Activated T-helper 17 cell treated with anti-CD3 and anti-CD28 coated beads, Interleukin-2, amount 50 U/mL, for 72 hours (primary cell): Measurements from ENCODE around the gene AP1AR. TPM values are rescaled to one million over a fixed set of nuclear protein-coding genes. Genes with fewer than 3 reads are reported as not detected.

Source experiments
- ATAC-seq: fragments of 150-1000 bp; cut with Tn5 transposase; replicated peaks from 2 replicates; pipeline ENCODE4 v1.10.0; 2021; ENCODE audit warnings: mild to moderate bottlenecking, moderate library complexity
- H3K27ac Mint-ChIP-seq: one replicate; pipeline ENCODE4 v1.8.0; 2022; ENCODE audit warnings: mixed read lengths
- H3K27me3 Mint-ChIP-seq: one replicate; pipeline ENCODE4 v1.8.0; 2022; ENCODE audit warnings: mixed read lengths
- H3K36me3 Mint-ChIP-seq: one replicate; pipeline ENCODE4 v1.8.0; 2022; ENCODE audit warnings: low read depth, mild to moderate bottlenecking, mixed read lengths
- H3K4me1 Mint-ChIP-seq: one replicate; pipeline ENCODE4 v1.8.0; 2022; ENCODE audit warnings: mixed read lengths
- H3K4me3 Mint-ChIP-seq: one replicate; pipeline ENCODE4 v1.8.0; 2022; ENCODE audit warnings: mild to moderate bottlenecking, mixed read lengths
- H3K9me3 Mint-ChIP-seq: one replicate; pipeline ENCODE4 v1.8.0; 2022; ENCODE audit warnings: mixed read lengths
- total RNA-seq, 2 donors: library from RNA; stranded (reverse); gene quantifications; one replicate each; pipeline ENCODE4 v1.2.3, GENCODE V29; 2022

AP1AR gene
- total RNA-seq: 10 to 100 TPM in 1 of 2 donors, 1 to 10 TPM in 1; 9.1 to 23.1 TPM

- peaks cover 9% of the 10 kb centered on the region for H3K36me3 Mint-ChIP-seq
- ATAC-seq: peak; percentile 62
- H3K4me1 Mint-ChIP-seq: peaks cover 18% of the 10 kb centered on the region
- peak within 1 kb of the TSS; percentile 99 for H3K4me3 Mint-ChIP-seq
- H3K9me3 Mint-ChIP-seq: no peaks in the 10 kb centered on the region
- peak within 1 kb of the TSS; percentile 98 for H3K27ac Mint-ChIP-seq
- no peaks in the 10 kb centered on the region for H3K27me3 Mint-ChIP-seq
Measured at GRCh38 chr4:112231779-112232713, at the start of gene AP1AR. AP1AR (plus strand) TSS chr4:112231787; CDS start chr4:112232092, 305 bp downstream.

- Mint-ChIP-seq H3K27ac (peak overlapping the region; percentile 67), H3K4me3 (peak overlapping the region; percentile 47), H3K9me3 (no peaks in the 10 kb centered on the region), H3K27me3 (no peaks in the 10 kb centered on the region), H3K4me1 (peaks cover 33% of the 10 kb centered on the region), H3K36me3 (peaks cover 65% of the 10 kb centered on the region)
- ATAC-seq: no peak
Measured at GRCh38 chr4:112182604-112183003, 49.0 kb upstream of the AP1AR start.

- Mint-ChIP-seq H3K9me3 (no peaks in the 10 kb centered on the region), H3K36me3 (peaks cover 71% of the 10 kb centered on the region), H3K27ac (peak overlapping the region; percentile 67), H3K4me3 (peak overlapping the region; percentile 47), H3K4me1 (peaks cover 33% of the 10 kb centered on the region), H3K27me3 (no peaks in the 10 kb centered on the region)
- peak; percentile 45 for ATAC-seq
Measured at GRCh38 chr4:112183252-112183651, 48.3 kb upstream of the AP1AR start.

GRCh38 chr4:112184438-112184837 lies 47.1 kb upstream of the AP1AR start:
- peak; percentile 87 for ATAC-seq

GRCh38 chr4:112185334-112185733 lies 46.3 kb upstream of the AP1AR start:
- peaks cover 78% of the 10 kb centered on the region for H3K36me3 Mint-ChIP-seq
- H3K4me1 Mint-ChIP-seq: peaks cover 23% of the 10 kb centered on the region
- no peaks in the 10 kb centered on the region for H3K27me3 Mint-ChIP-seq

More at GRCh38 chr4:112184438-112184837, 47.1 kb upstream of the AP1AR start:
- H3K4me1 Mint-ChIP-seq: peaks cover 27% of the 10 kb centered on the region
- H3K27ac Mint-ChIP-seq: no peak overlapping the region
- H3K9me3 Mint-ChIP-seq: no peaks in the 10 kb centered on the region
- H3K36me3 Mint-ChIP-seq: peaks cover 70% of the 10 kb centered on the region
- no peaks in the 10 kb centered on the region for H3K27me3 Mint-ChIP-seq
- no peak overlapping the region for H3K4me3 Mint-ChIP-seq

GRCh38 chr4:112185740-112186670 lies 45.6 kb upstream of the AP1AR start:
- Mint-ChIP-seq H3K4me1 (peaks cover 23% of the 10 kb centered on the region), H3K36me3 (peaks cover 78% of the 10 kb centered on the region), H3K27me3 (no peaks in the 10 kb centered on the region), H3K4me3 (no peak overlapping the region), H3K27ac (no peak overlapping the region), H3K9me3 (no peaks in the 10 kb centered on the region)
- no peak for ATAC-seq

More at GRCh38 chr4:112185334-112185733, 46.3 kb upstream of the AP1AR start:
- peak; percentile 39 for ATAC-seq
- Mint-ChIP-seq H3K9me3 (no peaks in the 10 kb centered on the region), H3K4me3 (no peak overlapping the region), H3K27ac (no peak overlapping the region)

- H3K27me3 Mint-ChIP-seq: no peaks in the 10 kb centered on the region
- no peaks in the 10 kb centered on the region for H3K9me3 Mint-ChIP-seq
- no peak for ATAC-seq
- H3K27ac Mint-ChIP-seq: no peak overlapping the region
- H3K4me1 Mint-ChIP-seq: no peaks in the 10 kb centered on the region
- no peak overlapping the region for H3K4me3 Mint-ChIP-seq
- peaks cover 60% of the 10 kb centered on the region for H3K36me3 Mint-ChIP-seq
Measured at GRCh38 chr4:112189754-112190153, 41.8 kb upstream of the AP1AR start.

- no peaks in the 10 kb centered on the region for H3K27me3 Mint-ChIP-seq
- no peaks in the 10 kb centered on the region for H3K4me1 Mint-ChIP-seq
- peaks cover 60% of the 10 kb centered on the region for H3K36me3 Mint-ChIP-seq
- H3K27ac Mint-ChIP-seq: no peak overlapping the region
- no peak overlapping the region for H3K4me3 Mint-ChIP-seq
- H3K9me3 Mint-ChIP-seq: no peaks in the 10 kb centered on the region
- ATAC-seq: no peak
Measured at GRCh38 chr4:112190684-112191083, 40.9 kb upstream of the AP1AR start.

- no peak for ATAC-seq
- Mint-ChIP-seq H3K4me1 (peaks cover 13% of the 10 kb centered on the region), H3K4me3 (no peak overlapping the region), H3K9me3 (no peaks in the 10 kb centered on the region), H3K27me3 (no peaks in the 10 kb centered on the region), H3K36me3 (peaks cover 8% of the 10 kb centered on the region), H3K27ac (no peak overlapping the region)
Measured at GRCh38 chr4:112196461-112196860, 35.1 kb upstream of the AP1AR start.

GRCh38 chr4:112199041-112199440 lies 32.5 kb upstream of the AP1AR start:
- peak; percentile 10 for ATAC-seq
- H3K36me3 Mint-ChIP-seq: peaks cover 5% of the 10 kb centered on the region
- H3K4me3 Mint-ChIP-seq: peak overlapping the region; percentile 56
- no peaks in the 10 kb centered on the region for H3K27me3 Mint-ChIP-seq
- H3K27ac Mint-ChIP-seq: peak overlapping the region; percentile 57
- H3K4me1 Mint-ChIP-seq: peaks cover 13% of the 10 kb centered on the region
- no peaks in the 10 kb centered on the region for H3K9me3 Mint-ChIP-seq

- Mint-ChIP-seq H3K27me3 (no peaks in the 10 kb centered on the region), H3K4me3 (no peak overlapping the region), H3K9me3 (no peaks in the 10 kb centered on the region), H3K27ac (no peak overlapping the region), H3K4me1 (peaks cover 13% of the 10 kb centered on the region), H3K36me3 (no peaks in the 10 kb centered on the region)
- peak; percentile 21 for ATAC-seq
Measured at GRCh38 chr4:112201915-112202505, 29.6 kb upstream of the AP1AR start.

GRCh38 chr4:112203593-112203992 lies 28.0 kb upstream of the AP1AR start:
- Mint-ChIP-seq H3K9me3 (no peaks in the 10 kb centered on the region), H3K27me3 (no peaks in the 10 kb centered on the region), H3K27ac (no peak overlapping the region), H3K36me3 (no peaks in the 10 kb centered on the region), H3K4me1 (peaks cover 13% of the 10 kb centered on the region), H3K4me3 (no peak overlapping the region)
- no peak for ATAC-seq

GRCh38 chr4:112206431-112206830 lies 25.2 kb upstream of the AP1AR start:
- Mint-ChIP-seq H3K9me3 (no peaks in the 10 kb centered on the region), H3K36me3 (no peaks in the 10 kb centered on the region), H3K27ac (no peak overlapping the region), H3K4me1 (no peaks in the 10 kb centered on the region), H3K4me3 (no peak overlapping the region), H3K27me3 (no peaks in the 10 kb centered on the region)
- no peak for ATAC-seq
